ENCODE measurements around the gene RPL29. TPM values are rescaled to one million over a fixed set of nuclear protein-coding genes. Genes with fewer than 3 reads are reported as not detected.
"Not testable (repeated sequence)": the region's sequence is repeated elsewhere in the genome, so short reads cannot be mapped to it uniquely, and the experiment has no call there.

RPL29 gene
- total RNA-seq, 1 donor, result 3,278 TPM

- no peak for DNase-seq (ENCODE audit: low read depth in 2 of 3, low spot score in 2 of 3)
Observed at GRCh38 chr3:52006820-52007133, 11.1 kb upstream of the RPL29 start.

GRCh38 chr3:52006017-52006819 is 10.5 kb upstream of the RPL29 start:
- peak in 1 of 3 donors; percentile 34 for DNase-seq (ENCODE audit: low read depth in 2 of 3, low spot score in 2 of 3)

GRCh38 chr3:52005571-52005986 is 9.9 kb upstream of the RPL29 start:
- DNase-seq (ENCODE audit: low read depth in 2 of 3, low spot score in 2 of 3), result no peak

GRCh38 chr3:52004906-52005395 is 9.3 kb upstream of the RPL29 start:
- DNase-seq (ENCODE audit: low read depth in 2 of 3, low spot score in 2 of 3), result no peak

GRCh38 chr3:52004163-52004787 is 8.6 kb upstream of the RPL29 start:
- DNase-seq (ENCODE audit: low read depth in 2 of 3, low spot score in 2 of 3), result peak in 1 of 3 donors; percentile 45

GRCh38 chr3:52002748-52003147 is 7.1 kb upstream of the RPL29 start:
- DNase-seq (ENCODE audit: low read depth in 2 of 3, low spot score in 2 of 3), result no peak

GRCh38 chr3:52001443-52001974 is 5.8 kb upstream of the RPL29 start:
- peak; percentile 79 to 93 (median 85) for DNase-seq (ENCODE audit: low read depth in 2 of 3, low spot score in 2 of 3)

GRCh38 chr3:51999846-52000245 is 4.2 kb upstream of the RPL29 start:
- no peak for DNase-seq (ENCODE audit: low read depth in 2 of 3, low spot score in 2 of 3)

- no peak for DNase-seq (ENCODE audit: low read depth in 2 of 3, low spot score in 2 of 3)
Observed at GRCh38 chr3:51998774-51999173, 3.1 kb upstream of the RPL29 start.

- no peak for DNase-seq (ENCODE audit: low read depth in 2 of 3, low spot score in 2 of 3)
Observed at GRCh38 chr3:51997935-51998596, 2.4 kb upstream of the RPL29 start.

- no peak for DNase-seq (ENCODE audit: low read depth in 2 of 3, low spot score in 2 of 3)
Observed at GRCh38 chr3:51997172-51997571, 1.5 kb upstream of the RPL29 start.

- DNase-seq (ENCODE audit: low read depth in 2 of 3, low spot score in 2 of 3), result no peak
Observed at GRCh38 chr3:51994530-51994929, 1.2 kb downstream of the RPL29 start.

GRCh38 chr3:51993657-51994056 is 2.0 kb downstream of the RPL29 start:
- DNase-seq (ENCODE audit: low read depth in 2 of 3, low spot score in 2 of 3), result not testable (repeated sequence)

- no peak for DNase-seq (ENCODE audit: low read depth in 2 of 3, low spot score in 2 of 3)
Observed at GRCh38 chr3:51992017-51992682, 3.5 kb downstream of the RPL29 start.

GRCh38 chr3:51990501-51990971 is 5.2 kb downstream of the RPL29 start:
- DNase-seq (ENCODE audit: low read depth in 2 of 3, low spot score in 2 of 3), result not testable (repeated sequence)

- no peak for DNase-seq (ENCODE audit: low read depth in 2 of 3, low spot score in 2 of 3)
Observed at GRCh38 chr3:51988286-51989146, 7.2 kb downstream of the RPL29 start.

- no peak for DNase-seq (ENCODE audit: low read depth in 2 of 3, low spot score in 2 of 3)
Observed at GRCh38 chr3:51987568-51987967, 8.1 kb downstream of the RPL29 start.

- DNase-seq (ENCODE audit: low read depth in 2 of 3, low spot score in 2 of 3), result no peak
Observed at GRCh38 chr3:51986010-51986947, 9.4 kb downstream of the RPL29 start.

- no peak for DNase-seq (ENCODE audit: low read depth in 2 of 3, low spot score in 2 of 3)
Observed at GRCh38 chr3:51985063-51985462, 10.6 kb downstream of the RPL29 start.

Measured in hematopoietic multipotent progenitor cell (in vitro differentiated cells).